GM18909 (cell line): Measurements from ENCODE around the gene ZNF322.

ENCODE experiments used
- ATAC-seq: cut with Tn5 transposase; IDR thresholded peaks from one replicate; pipeline ENCODE4 v1.9.1; 2021; ENCODE audit warnings: mild to moderate bottlenecking; ENCODE audit not compliant: unreplicated experiment, poor library complexity

Gene ZNF322

DNA sequence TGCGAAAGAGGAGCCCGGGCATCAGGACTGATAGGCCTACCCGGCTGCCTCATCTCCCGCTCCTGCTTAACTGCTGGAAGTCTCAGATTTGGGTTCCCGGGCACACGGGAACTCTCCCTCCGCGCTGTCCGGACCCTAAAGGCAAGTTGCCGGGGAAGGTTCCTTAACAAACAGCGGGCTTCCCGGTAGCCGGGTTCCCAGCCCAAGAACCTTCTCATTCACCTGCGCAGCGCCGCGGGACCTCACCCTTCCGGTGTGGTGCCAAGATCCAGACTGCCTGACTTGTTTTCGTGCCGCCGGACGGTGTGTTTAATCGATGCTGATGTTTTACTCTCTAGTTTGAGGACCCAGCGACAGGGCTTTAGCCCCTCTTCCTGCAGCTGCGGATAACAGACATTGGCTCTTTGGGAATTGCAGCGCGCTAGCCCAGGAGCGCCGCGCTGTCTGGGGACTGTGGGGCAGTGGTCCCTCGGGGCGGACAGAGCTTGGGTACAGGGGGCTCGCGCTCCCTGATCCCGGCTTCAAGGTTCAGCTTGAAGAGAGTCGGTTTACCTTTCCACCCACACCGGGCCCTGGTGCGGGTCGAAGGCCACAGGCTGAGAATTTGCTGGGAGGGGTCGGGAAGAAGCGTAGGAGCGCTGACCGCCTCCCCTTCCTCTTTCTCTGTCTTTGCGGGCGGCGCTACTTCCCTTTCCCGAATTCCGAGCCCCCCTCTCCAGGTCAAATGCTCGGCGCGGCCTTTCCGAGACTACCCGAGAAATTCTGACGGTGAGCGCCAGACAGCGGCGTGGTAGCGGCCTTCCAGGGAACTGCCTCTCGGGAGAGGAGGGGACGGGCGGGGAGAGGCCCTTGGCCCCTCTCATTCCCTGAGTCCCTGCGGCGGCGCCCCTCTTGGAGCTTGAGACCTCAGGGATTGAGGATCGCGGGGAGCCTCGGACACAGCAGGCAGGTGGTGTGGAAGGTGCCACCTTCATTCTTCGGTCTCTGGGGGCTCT is 45.6 kb downstream of the ZNF322 start:
- no peak for ATAC-seq

- ATAC-seq, result no peak
Measured at GRCh38 chr6:26613201-26613600, 46.3 kb downstream of the ZNF322 start.

DNA sequence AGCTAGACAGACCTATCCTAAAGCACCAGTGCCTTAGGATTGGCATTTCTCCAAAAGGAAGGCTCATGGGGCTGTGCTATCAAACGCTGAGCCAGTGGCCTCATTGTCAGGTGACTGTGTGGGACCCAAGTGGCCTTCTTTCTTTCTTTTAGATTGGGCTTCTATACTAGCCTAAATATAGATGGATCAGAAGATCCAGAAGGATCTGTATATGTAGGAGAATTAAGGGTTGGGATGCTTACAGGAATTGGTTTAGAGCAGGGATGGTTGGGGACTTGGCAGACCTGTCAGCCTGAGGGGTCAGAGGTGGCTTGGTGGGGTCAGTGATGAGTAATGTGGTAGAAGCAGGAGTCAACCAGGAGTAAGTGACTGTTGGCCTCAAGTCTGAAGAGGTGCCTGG is 47.9 kb downstream of the ZNF322 start:
- ATAC-seq, result no peak

DNA sequence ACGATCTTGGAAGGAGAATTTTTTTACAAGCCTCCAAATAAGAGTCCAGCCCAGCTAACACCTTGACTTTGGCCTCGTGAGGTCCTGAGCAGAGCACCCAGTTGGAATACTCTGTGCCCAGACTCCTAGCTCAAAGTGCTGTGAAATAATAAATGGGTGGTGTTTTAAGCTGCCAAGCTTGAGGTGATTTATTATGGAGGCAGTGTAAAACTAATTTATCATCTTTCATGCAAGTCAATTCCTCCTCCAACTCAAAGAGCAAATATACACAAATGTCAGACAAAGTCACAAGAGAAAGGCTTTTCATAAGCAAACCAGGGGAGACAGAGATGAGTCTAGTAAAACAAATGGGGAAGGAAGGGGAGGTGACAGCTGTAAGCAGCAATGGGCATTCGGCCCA is 50.1 kb downstream of the ZNF322 start:
- ATAC-seq, result no peak

DNA sequence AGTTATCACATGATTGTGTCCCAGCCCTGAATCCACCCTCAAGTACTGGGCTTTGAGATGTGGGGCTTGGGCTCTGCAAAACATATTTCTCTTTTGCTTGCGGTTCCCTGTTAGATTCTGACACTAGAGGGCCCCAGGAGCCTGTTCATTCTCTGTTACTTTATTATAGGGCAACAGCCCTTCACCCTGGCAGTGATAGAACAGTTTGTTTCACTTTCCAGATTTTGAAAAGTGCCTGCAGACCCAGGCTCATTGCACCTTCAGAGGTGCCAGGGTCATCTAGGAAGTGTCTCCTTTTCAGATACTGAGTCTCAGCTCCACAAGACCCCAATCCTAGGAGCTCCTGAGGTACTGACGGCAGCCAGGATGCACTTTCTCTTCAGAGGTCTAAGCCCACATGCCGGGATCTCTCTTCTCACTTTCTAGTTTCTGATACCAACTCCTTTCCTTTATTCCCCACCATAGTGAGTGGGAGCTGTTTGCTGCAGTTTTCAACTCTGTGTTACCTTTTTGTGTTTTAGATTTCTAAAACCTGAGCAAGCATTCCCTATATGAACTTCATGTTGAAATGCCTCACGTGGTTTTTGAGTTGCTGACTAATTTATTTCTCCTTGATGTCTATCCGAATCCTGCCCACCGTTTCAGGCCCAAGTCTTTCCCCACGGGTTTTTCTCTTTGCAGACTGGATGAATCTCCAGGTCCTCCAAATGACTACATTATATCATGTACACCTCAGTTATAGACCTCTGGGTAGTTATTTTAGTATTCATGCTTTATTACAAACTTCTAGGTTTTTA is 51.9 kb downstream of the ZNF322 start:
- ATAC-seq, result peak; percentile 77

GRCh38 chr6:26604797-26605196 is 54.7 kb downstream of the ZNF322 start:
- no peak for ATAC-seq

DNA sequence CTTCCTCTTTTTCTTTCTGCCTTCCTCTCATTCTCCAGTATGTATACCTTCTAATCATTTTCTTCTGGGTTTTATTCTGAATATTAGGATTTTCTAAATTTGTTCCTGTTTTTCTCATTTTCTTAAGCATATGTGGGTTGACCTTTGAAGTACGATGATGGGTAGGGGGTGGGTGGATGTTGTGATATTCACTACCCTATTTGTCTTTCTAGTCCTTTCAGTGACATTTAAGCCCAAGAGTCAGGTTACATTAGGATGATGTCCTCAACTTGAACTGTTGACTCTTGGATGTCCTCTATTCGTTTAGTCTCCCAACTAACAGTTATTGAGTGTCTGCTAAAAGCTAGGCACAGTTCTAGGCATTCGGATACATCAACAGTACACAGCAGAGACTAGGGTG is 55.5 kb downstream of the ZNF322 start:
- ATAC-seq, result no peak

GRCh38 chr6:26602262-26602661 is 57.3 kb downstream of the ZNF322 start:
- no peak for ATAC-seq

- ATAC-seq, result no peak
Measured at GRCh38 chr6:26600759-26601158, 58.8 kb downstream of the ZNF322 start.

GRCh38 chr6:26599591-26599990 is 60.0 kb downstream of the ZNF322 start:
- no peak for ATAC-seq

GRCh38 chr6:26599134-26599533 is 60.4 kb downstream of the ZNF322 start:
- no peak for ATAC-seq

DNA sequence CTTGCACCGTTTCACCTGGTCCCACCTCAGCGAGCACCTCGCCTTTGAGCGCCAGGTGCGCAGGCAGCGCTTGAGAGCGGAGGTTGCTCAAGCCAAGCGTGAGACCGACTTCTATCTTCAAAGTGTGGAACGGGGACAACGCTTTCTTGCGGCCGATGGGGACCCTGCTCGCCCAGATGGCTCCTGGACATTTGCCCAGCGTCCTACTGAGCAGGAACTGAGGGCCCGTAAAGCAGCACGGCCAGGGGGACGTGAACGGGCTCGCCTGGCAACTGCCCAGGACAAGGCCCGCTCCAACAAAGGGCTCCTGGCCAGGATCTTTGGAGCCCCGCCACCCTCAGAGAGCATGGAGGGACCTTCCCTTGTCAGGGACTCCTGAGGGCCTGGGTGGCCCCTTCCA is 61.3 kb downstream of the ZNF322 start:
- no peak for ATAC-seq

DNA sequence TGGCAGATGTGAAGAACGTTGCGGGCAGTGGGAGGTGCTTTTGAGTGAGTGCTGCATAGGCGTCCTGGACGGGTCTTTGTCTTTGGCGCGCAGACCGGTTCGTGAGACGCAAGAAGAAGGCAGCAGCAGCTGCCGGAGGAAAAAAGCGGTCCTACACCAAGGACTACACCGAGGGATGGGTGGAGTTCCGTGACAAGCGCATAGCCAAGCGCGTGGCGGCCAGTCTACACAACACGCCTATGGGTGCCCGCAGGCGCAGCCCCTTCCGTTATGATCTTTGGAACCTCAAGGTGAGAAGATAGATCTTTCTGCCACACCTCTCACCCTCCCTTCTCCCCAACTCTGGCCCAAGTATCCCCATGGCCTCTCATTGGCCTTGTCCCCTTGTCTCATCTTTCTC is 61.7 kb downstream of the ZNF322 start:
- no peak for ATAC-seq

DNA sequence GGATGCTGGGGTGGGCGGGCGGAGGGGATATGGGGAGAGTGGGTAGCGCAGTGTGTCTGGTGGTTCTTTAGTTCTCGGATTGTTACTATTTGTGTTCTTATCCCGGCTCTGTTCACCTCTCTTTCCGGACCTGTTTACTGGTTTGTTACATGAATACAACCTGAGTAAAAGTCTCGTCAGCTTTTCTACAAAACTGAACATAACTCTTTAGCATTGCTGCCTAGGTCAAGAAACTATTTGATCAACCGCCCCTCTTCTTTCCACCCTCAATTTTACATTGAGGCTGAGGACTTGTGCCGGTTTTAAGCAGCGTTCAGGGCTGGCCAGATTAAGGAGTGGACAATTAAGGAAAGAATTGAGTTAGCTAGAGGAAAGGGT is 62.2 kb downstream of the ZNF322 start:
- no peak for ATAC-seq

GRCh38 chr6:26596579-26597388 is 62.8 kb downstream of the ZNF322 start, which contains the start of gene ABT1:
Gene ABT1 (plus strand): TSS chr6:26596953. CDS start chr6:26596983, 30 bp downstream.
- ATAC-seq, result peak; percentile 84

DNA sequence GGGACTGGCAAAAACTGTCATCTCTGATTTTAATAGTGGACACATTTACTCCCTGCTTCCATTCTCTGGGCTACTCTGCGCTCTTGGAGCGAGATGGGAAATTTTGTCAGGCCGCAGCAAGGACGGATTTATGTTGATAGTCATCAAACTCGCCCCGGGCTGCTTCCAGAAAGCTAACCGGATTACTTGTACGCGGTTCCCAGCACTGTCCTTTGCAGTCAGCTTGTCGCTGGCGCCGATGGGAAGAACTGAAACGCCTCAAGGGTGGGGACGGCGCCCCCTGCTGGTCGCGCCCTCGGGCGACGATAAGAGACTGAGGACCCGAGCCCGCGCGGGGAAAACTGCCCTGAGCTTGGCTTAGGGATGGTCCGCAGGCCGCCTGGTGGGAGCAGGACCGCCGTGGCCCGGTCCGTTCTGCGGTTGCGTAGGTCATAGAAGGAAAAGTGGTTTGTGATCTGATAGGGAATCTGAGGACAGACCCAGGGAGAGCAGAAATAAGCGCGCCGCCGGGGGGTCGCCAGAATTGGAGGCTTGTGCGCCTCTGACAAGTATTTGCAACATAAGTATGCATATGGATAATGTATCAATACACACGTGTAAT is 63.8 kb downstream of the ZNF322 start:
- ATAC-seq, result peak; percentile 61

DNA sequence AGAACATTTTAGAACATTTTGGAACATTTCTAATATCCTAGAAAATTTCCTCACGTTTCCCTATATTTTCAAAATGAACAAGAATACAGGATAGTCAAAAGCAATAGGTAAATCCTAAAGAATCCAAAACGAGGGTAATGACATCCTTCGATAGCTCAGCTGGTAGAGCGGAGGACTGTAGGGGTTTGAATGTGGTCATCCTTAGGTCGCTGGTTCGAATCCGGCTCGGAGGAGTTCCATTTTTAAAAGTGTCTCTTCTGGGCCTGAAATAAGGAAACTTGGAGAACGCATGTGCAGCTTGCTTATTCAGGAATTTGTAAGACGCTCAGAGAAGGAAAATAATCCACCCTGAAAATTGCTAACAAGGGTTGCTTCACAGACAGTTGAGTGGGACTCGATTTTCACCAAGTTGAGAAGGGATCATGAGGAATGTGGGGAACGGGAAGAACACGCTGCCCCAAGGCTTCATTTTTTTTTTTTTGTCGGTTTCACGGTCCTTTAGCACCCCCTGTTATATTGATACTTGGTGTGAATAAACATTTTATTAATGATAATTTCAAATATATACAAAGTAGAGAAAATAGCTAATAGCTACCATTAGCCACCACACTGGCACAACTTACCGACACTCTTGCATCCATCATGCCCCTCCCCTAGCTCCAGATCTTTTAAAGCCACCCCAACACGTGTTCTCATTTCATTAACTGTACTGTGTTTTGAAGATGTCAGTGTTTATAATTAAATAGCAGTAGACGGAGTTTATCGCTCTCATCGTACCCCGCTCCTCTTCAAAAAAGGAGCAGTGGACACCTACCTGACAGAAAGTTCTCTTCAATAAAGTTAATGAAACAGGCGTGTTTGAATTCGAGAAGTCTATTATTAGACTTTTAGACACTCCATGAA is 64.6 kb downstream of the ZNF322 start:
- no peak for ATAC-seq

- no peak for ATAC-seq
Measured at GRCh38 chr6:26594131-26594498, 65.4 kb downstream of the ZNF322 start.
